H1 (cell line): ENCODE results near the gene SREK1IP1. TPM values are rescaled to one million over a fixed set of nuclear protein-coding genes. Genes with fewer than 3 reads are reported as not detected.

Experiments
- ATF2 ChIP-seq: IDR thresholded peaks from 2 replicates; pipeline ENCODE4 v1.6.1; 2012; ENCODE audit warnings: low read length, inconsistent platforms
- CHD7 ChIP-seq: fragments of 300-600 bp; sonication (generic); IDR thresholded peaks from 2 replicates; pipeline ENCODE4 v1.7.1; 2012; ENCODE audit warnings: low read length, moderate library complexity, mild to moderate bottlenecking, inconsistent platforms; ENCODE audit not compliant: insufficient replicate concordance
- CTBP2 ChIP-seq: IDR thresholded peaks from 2 replicates; pipeline ENCODE4 v1.7.0; 2011; ENCODE audit warnings: borderline replicate concordance, mild to moderate bottlenecking, moderate library complexity, mixed read lengths, low read length; ENCODE audit not compliant: insufficient read depth, insufficient read length
- JUN ChIP-seq: IDR thresholded peaks from 2 replicates; pipeline ENCODE4 v1.6.1; 2011; ENCODE audit warnings: low read depth, mild to moderate bottlenecking, improper control_type of control experiment, low read length
- MAFK ChIP-seq: IDR thresholded peaks from 2 replicates; pipeline ENCODE4 v1.6.1; 2012; ENCODE audit warnings: low read depth, mild to moderate bottlenecking, improper control_type of control experiment, low read length
- RBBP5 ChIP-seq: IDR thresholded peaks from 2 replicates; pipeline ENCODE4 v1.7.1; 2012; ENCODE audit warnings: low read depth, mild to moderate bottlenecking, inconsistent platforms, low read length, moderate library complexity, borderline replicate concordance
- SIN3A ChIP-seq, 2 experiments: IDR thresholded peaks in 1 of 2; conservative IDR thresholded peaks in 1 of 2; 2 replicates each; pipeline ENCODE4 v1.6.1; 2011 to 2012; ENCODE audit warnings: low read length in 2 of 2, improper control_type of control experiment in 1 of 2, low read depth in 1 of 2, mild to moderate bottlenecking in 1 of 2
- TEAD4 ChIP-seq: IDR thresholded peaks from 2 replicates; pipeline ENCODE4 v1.6.1; 2012; ENCODE audit warnings: low read depth, low read length, inconsistent platforms, mixed read lengths
- polyA plus RNA-seq, 7 experiments: library from polyadenylated mRNA; depleted of rRNA in 3 of 7; stranded (reverse) in 5 of 7; unstranded in 2 of 7; fragments of >200 nt in 5 of 7; fragments of 200-250 nt in 2 of 7; gene quantifications; 1 replicate in 5 of 7; 2 replicates in 1 of 7; 4 replicates in 1 of 7; pipeline versions ENCODE4 v1.2.1 to v1.2.3, GENCODE V29; 2011 to 2013; ENCODE audit warnings: missing spikeins in 2 of 7, mixed read lengths in 2 of 7
- total RNA-seq: library from RNA; stranded (reverse); fragmentation: NEBNext Ultra II Directional; extraction: Animal tissue kit (Norgen Biotek cat#: 25700); gene quantifications from 2 replicates; pipeline ENCODE4 v1.2.1, GENCODE V29; 2021

The SREK1IP1 gene
- total and polyA plus RNA-seq, 2 of the 8 experiments (the other 6 are each of a cell fraction or from before 2014, with no cell fraction given): 6.2 to 39.0 TPM

DNA sequence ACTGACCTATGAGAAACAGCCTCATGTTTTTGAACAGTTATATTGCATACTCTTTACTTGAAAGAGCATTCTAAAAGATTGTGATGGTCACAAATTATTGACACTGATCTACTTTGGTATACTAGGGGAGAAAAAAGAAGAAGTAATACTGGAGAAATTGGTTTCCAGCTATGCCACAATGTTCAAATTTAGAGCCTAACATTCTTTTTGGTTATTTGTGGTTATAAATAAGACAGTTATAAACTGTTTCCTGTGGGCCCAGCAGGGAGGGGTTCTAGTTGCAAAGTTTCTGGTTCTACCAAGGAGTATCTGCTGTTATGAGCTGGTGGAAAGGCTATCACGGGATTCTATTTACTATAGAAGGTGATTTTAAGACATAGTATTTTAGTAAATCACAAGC lies 5.0 kb upstream of the SREK1IP1 start (continued):
- no peak for TF ChIP-seq CHD7
- no peak for TF ChIP-seq CTBP2
- no peak for TF ChIP-seq TEAD4
- TF ChIP-seq ATF2: no peak
- no peak for TF ChIP-seq SIN3A (conservative IDR thresholded peaks at IDR 0.05 in 1 of 2, IDR thresholded peaks at IDR 0.05 in 1 of 2; ENCODE audit: low read depth in 1 of 2, low read length in 2 of 2)
- no peak for TF ChIP-seq JUN
- no peak for TF ChIP-seq MAFK
- TF ChIP-seq RBBP5: no peak
